Stimulated activated CD8-positive, alpha-beta memory T cell treated with anti-CD3 and anti-CD28 coated beads, Interleukin-7, amount 100 ng/mL, for 48 hours (primary cell): ENCODE data around the gene TRIP13.

Source experiments
- DNase-seq, 2 donors: peaks; one replicate each; pipeline ENCODE4 v3.0.0-alpha.2; 2020; ENCODE audit warnings: low read depth in 1 of 2; ENCODE audit errors: extremely low read depth in 1 of 2

TRIP13 gene

GRCh38 chr5:854966-855743 is 37.5 kb upstream of the TRIP13 start:
- DNase-seq = no peak

GRCh38 chr5:855771-856530 is 36.7 kb upstream of the TRIP13 start:
- DNase-seq = no peak

GRCh38 chr5:856531-857425 is 35.9 kb upstream of the TRIP13 start:
- DNase-seq = no peak

- DNase-seq = no peak
Measured at GRCh38 chr5:858726-859125, 34.0 kb upstream of the TRIP13 start.

GRCh38 chr5:859391-859790 is 33.3 kb upstream of the TRIP13 start:
- no peak for DNase-seq

GRCh38 chr5:859798-860296 is 32.8 kb upstream of the TRIP13 start:
- DNase-seq = no peak

- no peak for DNase-seq
Measured at GRCh38 chr5:860506-861150, 32.1 kb upstream of the TRIP13 start.

GRCh38 chr5:861442-862366 is 31.0 kb upstream of the TRIP13 start:
- DNase-seq = no peak

GRCh38 chr5:862367-863243 is 30.1 kb upstream of the TRIP13 start:
- DNase-seq = no peak

GRCh38 chr5:863244-863805 is 29.4 kb upstream of the TRIP13 start:
- no peak for DNase-seq

- no peak for DNase-seq
Measured at GRCh38 chr5:864492-865167, 28.1 kb upstream of the TRIP13 start.

- no peak for DNase-seq
Measured at GRCh38 chr5:865168-865521, 27.5 kb upstream of the TRIP13 start.

GRCh38 chr5:865771-866170 is 26.9 kb upstream of the TRIP13 start:
- no peak for DNase-seq

GRCh38 chr5:867300-867870 is 25.3 kb upstream of the TRIP13 start:
- no peak for DNase-seq

- DNase-seq = no peak
Measured at GRCh38 chr5:868428-869135, 24.1 kb upstream of the TRIP13 start.

- DNase-seq = no peak
Measured at GRCh38 chr5:870956-871355, 21.7 kb upstream of the TRIP13 start.
